Left ventricle myocardium superior (tissue), 1 donor: Measurements from ENCODE around the gene RSPH6A. TPM values are rescaled to one million over a fixed set of nuclear protein-coding genes. Genes with fewer than 3 reads are reported as not detected.

Source experiments
- ATAC-seq: fragments of 200-7000 bp; cut with Tn5 transposase; one replicate; pipeline ENCODE4 v1.9.1; 2020; ENCODE audit warnings: mild to moderate bottlenecking, moderate library complexity
- DNase-seq: peaks from one replicate; pipeline ENCODE4 v3.0.0-alpha.2; 2020
- intact Hi-C: fragments of 100-400 bp; cut with micrococcal nuclease; formaldehyde crosslinking; loops from one replicate; pipeline ENCODE4 v1.11.0; 2022
- total RNA-seq: library from RNA; stranded (reverse); fragmentation: NEBNext Ultra II Directional; extraction: Animal tissue kit (Norgen Biotek cat#: 25700); gene quantifications from one replicate; pipeline ENCODE4 v1.2.1, GENCODE V29; 2021
- donor health status: DM: no; HTN: yes; CAD: no; lungs with severe emphysema.

Gene RSPH6A
- total RNA-seq, 1 donor from 2014 or later = not detected

GRCh38 chr19:45782820-45783785, 32.0 kb downstream of the RSPH6A start:
- peak; percentile 91 for DNase-seq
- ATAC-seq = peak; percentile 76
- intact Hi-C loops = no loop called here

- ATAC-seq = peak; percentile 75
- intact Hi-C loops = no loop called here
- DNase-seq = peak; percentile 80
Observed at GRCh38 chr19:45782162-45782691, 32.9 kb downstream of the RSPH6A start, which contains the start of gene DMPK. Gene DMPK (minus strand): TSS chr19:45782490. CDS start chr19:45782352, 138 bp downstream.

GRCh38 chr19:45781214-45782161, 33.6 kb downstream of the RSPH6A start:
- DNase-seq (no peak), ATAC-seq (peak; percentile 6)
- intact Hi-C loops = no loop called here

- intact Hi-C loops = no loop called here
- ATAC-seq (no peak), DNase-seq (no peak)
Observed at GRCh38 chr19:45780448-45781213, 34.5 kb downstream of the RSPH6A start.

- DNase-seq (no peak), ATAC-seq (no peak)
- intact Hi-C loops = no loop called here
Observed at GRCh38 chr19:45780146-45780447, 35.0 kb downstream of the RSPH6A start.

- ATAC-seq = peak; percentile 37
- DNase-seq = peak; percentile 85
- intact Hi-C loops = no loop called here
Observed at GRCh38 chr19:45779231-45780145, 35.6 kb downstream of the RSPH6A start.

GRCh38 chr19:45778010-45778661, 37.0 kb downstream of the RSPH6A start:
- no peak for ATAC-seq
- DNase-seq = no peak
- intact Hi-C loops = no loop called here

GRCh38 chr19:45777395-45777961, 37.6 kb downstream of the RSPH6A start:
- DNase-seq (no peak), ATAC-seq (no peak)
- intact Hi-C loops = no loop called here

GRCh38 chr19:45774765-45775164, 40.3 kb downstream of the RSPH6A start:
- DNase-seq = no peak
- no peak for ATAC-seq
- intact Hi-C loops = no loop called here

- no peak for DNase-seq
- ATAC-seq = no peak
- intact Hi-C loops = no loop called here
Observed at GRCh38 chr19:45773384-45773783, 41.7 kb downstream of the RSPH6A start.

- DNase-seq = no peak
- intact Hi-C loops = no loop called here
- ATAC-seq = no peak
Observed at GRCh38 chr19:45772912-45773311, 42.2 kb downstream of the RSPH6A start.

GRCh38 chr19:45772130-45772840, 42.8 kb downstream of the RSPH6A start:
- intact Hi-C loops = no loop called here
- ATAC-seq (no peak), DNase-seq (no peak)

- ATAC-seq (no peak), DNase-seq (peak; percentile 54)
- intact Hi-C loops = no loop called here
Observed at GRCh38 chr19:45771311-45771933, 43.7 kb downstream of the RSPH6A start.

GRCh38 chr19:45770192-45771101, 44.7 kb downstream of the RSPH6A start:
- peak; percentile 76 for ATAC-seq
- peak; percentile 98 for DNase-seq
- intact Hi-C loops = no loop called here

GRCh38 chr19:45769821-45770191, 45.3 kb downstream of the RSPH6A start:
- intact Hi-C loops = no loop called here
- peak; percentile 63 for DNase-seq
- peak; percentile 0 for ATAC-seq
